ENCODE results near the gene AMBP.
A peak's percentile ranks its signal among the peaks of the same experiment; 100 is the strongest.
"Not testable (repeated sequence)": the region's sequence is repeated elsewhere in the genome, so short reads cannot be mapped to it uniquely, and the experiment has no call there.

AMBP gene

GRCh38 chr9:114048533-114049415 is 29.3 kb downstream of the AMBP start:
- TF ChIP-seq, protein P1, sequence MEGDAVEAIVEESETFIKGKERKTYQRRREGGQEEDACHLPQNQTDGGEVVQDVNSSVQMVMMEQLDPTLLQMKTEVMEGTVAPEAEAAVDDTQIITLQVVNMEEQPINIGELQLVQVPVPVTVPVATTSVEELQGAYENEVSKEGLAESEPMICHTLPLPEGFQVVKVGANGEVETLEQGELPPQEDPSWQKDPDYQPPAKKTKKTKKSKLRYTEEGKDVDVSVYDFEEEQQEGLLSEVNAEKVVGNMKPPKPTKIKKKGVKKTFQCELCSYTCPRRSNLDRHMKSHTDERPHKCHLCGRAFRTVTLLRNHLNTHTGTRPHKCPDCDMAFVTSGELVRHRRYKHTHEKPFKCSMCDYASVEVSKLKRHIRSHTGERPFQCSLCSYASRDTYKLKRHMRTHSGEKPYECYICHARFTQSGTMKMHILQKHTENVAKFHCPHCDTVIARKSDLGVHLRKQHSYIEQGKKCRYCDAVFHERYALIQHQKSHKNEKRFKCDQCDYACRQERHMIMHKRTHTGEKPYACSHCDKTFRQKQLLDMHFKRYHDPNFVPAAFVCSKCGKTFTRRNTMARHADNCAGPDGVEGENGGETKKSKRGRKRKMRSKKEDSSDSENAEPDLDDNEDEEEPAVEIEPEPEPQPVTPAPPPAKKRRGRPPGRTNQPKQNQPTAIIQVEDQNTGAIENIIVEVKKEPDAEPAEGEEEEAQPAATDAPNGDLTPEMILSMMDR (IDR thresholded peaks at IDR 0.05; ENCODE audit: low read depth, low read length) = no peak
- H3K4me3 ChIP-seq (ENCODE audit: low read depth, low read length) = no peak overlapping the region
- no peaks in the 10 kb centered on the region for H3K9me3 ChIP-seq
- peak; percentile 2 for DNase-seq
- peaks cover 42% of the 10 kb centered on the region for H3K36me3 ChIP-seq
- no peaks in the 10 kb centered on the region for H3K27me3 ChIP-seq
- H3K4me1 ChIP-seq = no peaks in the 10 kb centered on the region

DNA sequence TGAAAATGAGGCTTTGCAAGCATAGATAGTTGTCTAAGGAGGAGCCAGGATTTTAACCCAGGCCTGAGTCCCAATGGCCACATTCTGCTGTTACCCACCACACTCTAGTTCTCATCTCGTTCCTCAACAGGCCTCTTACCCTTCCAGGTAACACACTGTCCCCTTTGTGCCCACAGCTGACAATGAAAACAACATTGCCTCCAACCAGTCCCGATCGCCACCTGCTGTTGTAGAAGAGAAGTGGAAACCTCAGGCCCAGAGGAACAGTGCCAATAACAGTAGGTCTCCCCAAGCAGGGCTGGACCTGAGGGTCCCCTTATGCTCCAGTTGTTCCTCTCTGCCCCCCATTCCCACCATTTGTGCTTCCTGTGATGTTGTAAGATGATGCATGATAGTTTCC is 30.4 kb downstream of the AMBP start:
- DNase-seq = peak; percentile 8
- H3K4me3 ChIP-seq (ENCODE audit: low read depth, low read length) = no peak overlapping the region
- no peaks in the 10 kb centered on the region for H3K4me1 ChIP-seq
- peaks cover 42% of the 10 kb centered on the region for H3K36me3 ChIP-seq
- no peaks in the 10 kb centered on the region for H3K9me3 ChIP-seq
- TF ChIP-seq, protein P1 (IDR thresholded peaks at IDR 0.05; ENCODE audit: low read depth, low read length) = peak; percentile 42
- no peaks in the 10 kb centered on the region for H3K27me3 ChIP-seq

- DNase-seq = no peak
- TF ChIP-seq, protein P1 (IDR thresholded peaks at IDR 0.05; ENCODE audit: low read depth, low read length) = no peak
- Histone ChIP-seq H3K4me3 (ENCODE audit: low read depth, low read length) (no peak overlapping the region), H3K9me3 (no peaks in the 10 kb centered on the region), H3K27me3 (no peaks in the 10 kb centered on the region), H3K36me3 (peaks cover 38% of the 10 kb centered on the region), H3K4me1 (no peaks in the 10 kb centered on the region)
These were observed 31.2 kb downstream of the AMBP start for GRCh38 chr9:114046875-114047274.

- H3K36me3 ChIP-seq = peaks cover 34% of the 10 kb centered on the region
- no peaks in the 10 kb centered on the region for H3K9me3 ChIP-seq
These were observed 31.8 kb downstream of the AMBP start for GRCh38 chr9:114046237-114046755.

GRCh38 chr9:114043660-114044059 is 34.4 kb downstream of the AMBP start:
- peaks cover 24% of the 10 kb centered on the region for H3K36me3 ChIP-seq

More at GRCh38 chr9:114046237-114046755, 31.8 kb downstream of the AMBP start:
- Histone ChIP-seq H3K27me3 (no peaks in the 10 kb centered on the region), H3K4me1 (no peaks in the 10 kb centered on the region), H3K4me3 (ENCODE audit: low read depth, low read length) (no peak overlapping the region)
- TF ChIP-seq, protein P1 (IDR thresholded peaks at IDR 0.05; ENCODE audit: low read depth, low read length) = no peak
- no peak for DNase-seq

DNA sequence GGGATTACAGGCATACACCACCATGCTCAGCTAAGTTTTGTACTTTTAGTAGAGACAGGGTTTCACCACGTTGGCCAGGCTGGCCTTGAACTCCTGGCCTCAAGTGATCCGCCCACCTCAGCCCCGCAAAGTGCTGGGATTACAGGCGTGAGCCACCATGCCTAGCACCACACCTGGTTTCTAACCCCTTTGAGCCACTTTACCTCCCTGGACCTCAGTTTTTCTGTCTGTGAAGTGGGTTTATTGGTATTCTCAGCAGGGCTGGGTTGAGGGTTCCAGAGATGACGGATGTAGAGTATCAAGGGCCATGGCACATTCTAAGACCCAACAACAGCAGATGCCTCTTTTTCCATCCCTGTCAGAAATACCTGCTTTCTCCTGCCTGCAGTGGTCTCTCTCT is 38.6 kb downstream of the AMBP start:
- Histone ChIP-seq H3K4me1 (peaks cover 7% of the 10 kb centered on the region; the same call in 1 of the 2 replicates), H3K9me3 (peaks cover 2% of the 10 kb centered on the region; the same call in 1 of the 2 replicates), H3K36me3 (peaks cover 31% of the 10 kb centered on the region), H3K4me3 (ENCODE audit: low read depth, low read length) (no peak overlapping the region), H3K27me3 (no peaks in the 10 kb centered on the region)
- TF ChIP-seq, protein P1 (IDR thresholded peaks at IDR 0.05; ENCODE audit: low read depth, low read length) = no peak
- DNase-seq = no peak

More at GRCh38 chr9:114043660-114044059, 34.4 kb downstream of the AMBP start:
- H3K27me3 ChIP-seq; H3K4me1 ChIP-seq; DNase-seq; H3K9me3 ChIP-seq; H3K4me3 ChIP-seq (ENCODE audit: low read depth, low read length): not testable (repeated sequence)
